Thoracic aorta (tissue), 2 donors: ENCODE measurements around the gene ANKRD23. TPM values are rescaled to one million over a fixed set of nuclear protein-coding genes. Genes with fewer than 3 reads are reported as not detected.
A peak's percentile ranks its signal among the peaks of the same experiment; 100 is the strongest.

ENCODE experiments used
- ATAC-seq: fragments of 150-250 bp; one replicate; pipeline ENCODE4 v1.8.0; 2017; ENCODE audit warnings: low read depth; ENCODE audit not compliant: insufficient number of reproducible peaks, low FRiP score
- DNase-seq: peaks from one replicate; pipeline ENCODE4 v3.0.0-alpha.2; 2020; ENCODE audit warnings: low spot score
- H3K27ac ChIP-seq, 2 donors: fragments of 200-600 bp; sonication (generic); 1 replicate in 1 of 2; 2 replicates in 1 of 2; pipeline ENCODE4 v1.5.1; 2016; ENCODE audit warnings: mild to moderate bottlenecking in 2 of 2, moderate library complexity in 2 of 2
- H3K27me3 ChIP-seq: fragments of 200-600 bp; sonication (generic); replicated peaks from 2 replicates; pipeline ENCODE4 v1.6.0; 2016; ENCODE audit warnings: mild to moderate bottlenecking; ENCODE audit not compliant: insufficient read depth
- H3K36me3 ChIP-seq: fragments of 200-600 bp; sonication (generic); one replicate; pipeline ENCODE4 v1.5.1; 2016
- H3K4me1 ChIP-seq, 2 donors: fragments of 200-600 bp; sonication (generic); 1 replicate in 1 of 2; 2 replicates in 1 of 2; pipeline versions ENCODE4 v1.5.1 to v1.6.0; 2016; ENCODE audit warnings: low read depth in 2 of 2, mild to moderate bottlenecking in 1 of 2; ENCODE audit not compliant: control insufficient read depth in 1 of 2
- H3K4me3 ChIP-seq: fragments of 200-600 bp; sonication (generic); 2 replicates; pipeline ENCODE4 v1.5.1; 2016; ENCODE audit warnings: mild to moderate bottlenecking
- H3K9me3 ChIP-seq: fragments of 200-600 bp; sonication (generic); 2 replicates; pipeline ENCODE4 v1.5.1; 2016
- total RNA-seq, 2 donors: library from RNA; depleted of rRNA; stranded (reverse); fragments of >200 nt; gene quantifications; one replicate each; pipeline versions ENCODE4 v1.1.0 to v1.2.3, GENCODE V29; 2016
- TF ChIP-seq, protein P1 (sequence below): fragments of 200-600 bp; sonication (generic); IDR thresholded peaks from one replicate; pipeline ENCODE4 v1.5.1; 2019; ENCODE audit warnings: antibody characterized with exemption

Gene ANKRD23
- total RNA-seq, 2 donors from 2014 or later = 6.0 to 8.4 TPM

DNA sequence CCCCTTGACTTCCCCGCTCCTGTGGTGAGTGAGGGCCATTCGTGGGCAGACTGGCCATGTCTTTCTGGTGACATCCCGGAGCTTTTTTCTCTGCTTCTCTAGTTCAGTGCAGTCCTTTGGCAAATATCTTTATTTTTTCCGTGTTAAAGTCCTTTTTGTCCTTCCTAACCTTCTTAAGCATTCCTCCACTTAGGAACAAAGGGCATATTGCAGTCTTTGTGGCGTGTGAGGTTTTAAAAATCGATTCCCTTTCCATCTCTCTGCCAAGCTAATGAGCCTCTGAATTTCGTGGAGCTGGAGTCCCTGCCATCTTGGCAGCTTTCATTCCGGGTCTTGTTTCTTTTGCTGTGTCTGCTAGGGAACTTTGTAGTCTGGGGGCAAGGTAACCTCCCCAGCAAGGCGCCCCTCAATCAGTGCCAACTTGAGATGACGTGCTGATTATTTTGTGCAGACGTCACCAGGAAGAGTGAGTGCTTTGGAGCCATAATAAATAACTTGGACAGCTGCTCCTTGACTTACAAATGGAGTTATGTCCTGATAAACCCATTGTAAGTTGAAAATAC is 22.6 kb downstream of the ANKRD23 start:
- TF ChIP-seq, protein P1, sequence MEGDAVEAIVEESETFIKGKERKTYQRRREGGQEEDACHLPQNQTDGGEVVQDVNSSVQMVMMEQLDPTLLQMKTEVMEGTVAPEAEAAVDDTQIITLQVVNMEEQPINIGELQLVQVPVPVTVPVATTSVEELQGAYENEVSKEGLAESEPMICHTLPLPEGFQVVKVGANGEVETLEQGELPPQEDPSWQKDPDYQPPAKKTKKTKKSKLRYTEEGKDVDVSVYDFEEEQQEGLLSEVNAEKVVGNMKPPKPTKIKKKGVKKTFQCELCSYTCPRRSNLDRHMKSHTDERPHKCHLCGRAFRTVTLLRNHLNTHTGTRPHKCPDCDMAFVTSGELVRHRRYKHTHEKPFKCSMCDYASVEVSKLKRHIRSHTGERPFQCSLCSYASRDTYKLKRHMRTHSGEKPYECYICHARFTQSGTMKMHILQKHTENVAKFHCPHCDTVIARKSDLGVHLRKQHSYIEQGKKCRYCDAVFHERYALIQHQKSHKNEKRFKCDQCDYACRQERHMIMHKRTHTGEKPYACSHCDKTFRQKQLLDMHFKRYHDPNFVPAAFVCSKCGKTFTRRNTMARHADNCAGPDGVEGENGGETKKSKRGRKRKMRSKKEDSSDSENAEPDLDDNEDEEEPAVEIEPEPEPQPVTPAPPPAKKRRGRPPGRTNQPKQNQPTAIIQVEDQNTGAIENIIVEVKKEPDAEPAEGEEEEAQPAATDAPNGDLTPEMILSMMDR = no peak

DNA sequence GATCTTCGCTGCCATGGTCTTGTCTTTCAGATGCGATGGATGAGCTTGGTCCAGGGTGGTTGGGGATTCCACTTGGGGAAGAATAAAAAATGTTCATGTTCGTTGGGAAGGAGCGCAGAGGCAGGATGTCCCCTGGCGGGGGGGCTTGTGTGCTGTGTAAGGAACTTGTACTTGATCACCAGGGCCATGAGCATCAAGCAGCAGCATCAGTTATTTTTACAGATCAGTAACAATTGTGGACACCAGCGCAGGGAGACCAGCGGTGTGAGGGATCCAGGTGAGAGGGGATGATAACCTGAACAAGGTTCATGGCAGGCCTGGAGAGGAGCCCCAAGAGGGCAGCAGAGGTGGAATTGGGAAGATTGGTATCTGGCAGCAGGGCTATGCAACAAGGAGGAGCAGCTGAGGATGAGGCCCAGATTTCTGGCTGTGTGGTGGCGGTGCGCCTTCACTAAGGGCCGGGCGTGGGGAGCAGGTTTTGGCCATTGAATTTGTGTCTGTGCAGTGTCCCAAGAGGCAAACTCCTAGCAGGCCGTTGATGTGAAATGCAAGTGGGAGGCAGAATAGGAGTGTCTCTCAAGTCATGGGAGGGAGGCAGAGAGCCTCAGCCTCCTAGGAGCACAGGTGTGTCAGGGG is 23.8 kb downstream of the ANKRD23 start:
- Histone ChIP-seq H3K36me3 (peaks cover 6% of the 10 kb centered on the region), H3K4me1 (peaks cover 28 to 51% of the 10 kb centered on the region in 2 donors), H3K4me3 (no peak overlapping the region), H3K9me3 (no peaks in the 10 kb centered on the region), H3K27me3 (no peaks in the 10 kb centered on the region), H3K27ac (no peak overlapping the region)
- no peak for DNase-seq
- TF ChIP-seq, protein P1 = no peak
- no peak for ATAC-seq

More for the DNA sequence above, 22.6 kb downstream of the ANKRD23 start:
- Histone ChIP-seq H3K9me3 (no peaks in the 10 kb centered on the region), H3K27me3 (no peaks in the 10 kb centered on the region), H3K4me3 (no peak overlapping the region), H3K27ac (no peak overlapping the region), H3K36me3 (peaks cover 12% of the 10 kb centered on the region), H3K4me1 (peaks cover 28 to 47% of the 10 kb centered on the region in 2 donors)
- no peak for ATAC-seq
- DNase-seq = no peak

DNA sequence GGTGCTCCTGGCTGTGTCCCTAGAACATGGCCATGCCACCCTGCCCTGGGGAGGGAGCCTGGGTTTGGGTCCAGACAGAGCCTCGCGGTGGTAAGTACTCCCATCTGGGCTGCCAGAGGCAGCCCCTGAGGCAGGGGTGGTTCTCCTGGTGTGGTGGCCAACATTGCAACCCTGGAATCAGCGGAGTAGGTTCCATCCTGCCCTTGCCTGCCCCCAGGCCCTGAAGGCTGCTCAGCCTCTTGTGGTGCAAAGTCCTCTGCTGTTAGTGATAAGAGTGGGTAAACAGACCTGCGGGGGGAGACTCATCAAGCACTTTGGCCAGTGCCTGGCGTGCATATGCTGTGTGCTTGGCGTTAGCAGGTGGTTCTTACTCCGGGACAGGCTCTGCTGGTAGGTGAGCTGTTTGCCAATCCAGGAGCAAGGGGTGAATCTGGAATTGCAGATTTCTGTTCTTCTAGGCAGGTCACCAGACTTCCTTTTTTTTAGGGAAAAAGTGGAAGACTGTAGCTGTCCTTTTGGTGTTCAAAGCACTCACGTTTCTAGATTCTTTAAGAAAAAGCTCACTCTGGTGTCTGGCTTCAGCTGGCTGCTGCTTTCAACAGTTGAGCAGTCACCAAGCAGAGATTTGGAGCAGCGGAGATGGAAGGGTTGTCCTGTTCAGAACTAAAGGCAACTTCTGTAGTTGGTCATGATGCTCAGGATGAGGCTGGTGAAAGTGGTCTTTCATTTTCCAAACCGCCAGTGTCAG is 24.5 kb downstream of the ANKRD23 start:
- TF ChIP-seq, protein P1 = no peak
- peaks cover 28 to 50% of the 10 kb centered on the region in 2 donors for H3K4me1 ChIP-seq
- no peaks in the 10 kb centered on the region for H3K36me3 ChIP-seq
- H3K27ac ChIP-seq = no peak overlapping the region
- H3K9me3 ChIP-seq = no peaks in the 10 kb centered on the region
- peak overlapping the region; percentile 29 for H3K4me3 ChIP-seq
- DNase-seq (no peak), ATAC-seq (no peak)
- H3K27me3 ChIP-seq = no peaks in the 10 kb centered on the region

DNA sequence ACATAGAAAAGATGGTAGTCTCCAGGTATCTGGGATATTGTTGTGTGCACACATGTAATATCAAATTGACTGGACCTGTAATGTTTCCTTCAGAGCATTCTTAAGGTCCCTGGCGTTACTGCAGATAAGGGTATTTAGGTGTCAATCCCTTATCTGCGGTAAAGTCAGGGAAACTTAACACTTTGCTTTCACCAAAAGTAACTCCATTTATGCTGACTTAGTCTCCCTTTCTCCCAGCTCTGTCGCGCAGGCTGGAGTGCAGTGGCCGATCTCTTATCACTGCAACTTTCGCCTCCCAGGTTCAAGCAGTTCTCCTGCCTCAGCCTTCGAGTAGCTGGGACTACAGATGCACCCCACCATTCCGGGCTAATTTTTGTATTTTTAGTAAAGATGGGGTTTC is 25.9 kb downstream of the ANKRD23 start:
- Histone ChIP-seq H3K27me3 (no peaks in the 10 kb centered on the region), H3K27ac (no peak overlapping the region), H3K36me3 (no peaks in the 10 kb centered on the region), H3K4me3 (peak overlapping the region; percentile 63), H3K4me1 (peaks cover 28 to 48% of the 10 kb centered on the region in 2 donors), H3K9me3 (no peaks in the 10 kb centered on the region)
- DNase-seq = no peak
- TF ChIP-seq, protein P1 = no peak
- ATAC-seq = no peak
